ENCODE data around the gene APOL2. TPM values are rescaled to one million over a fixed set of nuclear protein-coding genes. Genes with fewer than 3 reads are reported as not detected.
"Not testable (repeated sequence)": the region's sequence is repeated elsewhere in the genome, so short reads cannot be mapped to it uniquely, and the experiment has no call there.

Gene APOL2
- total RNA-seq, 1 donor from 2014 or later, result 63.8 TPM

- no peak overlapping the region for H3K27ac ChIP-seq
Observed at GRCh38 chr22:36208914-36209313, 30.4 kb downstream of the APOL2 start.

DNA sequence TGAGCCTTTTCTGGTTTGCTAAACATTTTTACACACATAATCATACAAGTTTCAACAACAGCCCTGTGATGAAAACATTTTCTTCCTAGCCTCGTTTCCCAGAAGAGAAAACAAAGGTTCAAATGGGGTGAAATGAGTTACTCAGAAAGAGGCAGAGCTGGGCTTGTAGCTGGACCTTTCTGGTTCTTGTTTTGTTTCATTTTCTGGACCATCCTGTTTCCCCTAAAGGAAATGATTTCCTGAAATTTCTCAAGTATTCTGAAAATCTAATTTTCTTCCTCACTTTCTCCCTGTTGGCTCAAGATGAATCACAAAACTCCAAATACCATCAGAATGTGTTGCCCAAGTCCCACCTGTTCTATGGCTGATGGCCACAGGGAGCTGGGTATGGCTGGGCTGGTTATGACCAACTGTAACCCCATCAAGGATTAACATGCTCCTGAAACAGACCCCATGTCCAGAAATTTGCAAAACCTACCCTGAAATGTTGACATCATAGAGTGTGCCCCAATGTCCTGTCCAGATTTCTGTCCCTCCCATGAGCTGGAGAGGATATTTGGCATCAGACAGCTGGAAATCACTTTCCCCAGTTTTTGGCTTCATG is 31.1 kb downstream of the APOL2 start:
- DNase-seq (ENCODE audit: extremely low spot score in 2 of 2), result no peak
- Histone ChIP-seq H3K9me3 (no peaks in the 10 kb centered on the region), H3K27ac (no peak overlapping the region), H3K4me3 (no peak overlapping the region), H3K27me3 (no peaks in the 10 kb centered on the region), H3K36me3 (no peaks in the 10 kb centered on the region), H3K4me1 (no peaks in the 10 kb centered on the region)
- no peak for TF ChIP-seq POLR2A (IDR thresholded peaks at IDR 0.05)
- TF ChIP-seq CTCF (IDR thresholded peaks at IDR 0.05), result no peak
- no peak for TF ChIP-seq POLR2AphosphoS5 (IDR thresholded peaks at IDR 0.05; ENCODE audit: insufficient read depth in 1 of 2, low read depth in 1 of 2)
- intact Hi-C loops (cut with DNase I), result no loop called here

More at GRCh38 chr22:36208914-36209313, 30.4 kb downstream of the APOL2 start:
- no peak for TF ChIP-seq POLR2A (IDR thresholded peaks at IDR 0.05)
- no peak for TF ChIP-seq CTCF (IDR thresholded peaks at IDR 0.05)
- intact Hi-C loops (cut with DNase I), result no loop called here
- no peak for DNase-seq (ENCODE audit: extremely low spot score in 2 of 2)
- no peaks in the 10 kb centered on the region for H3K27me3 ChIP-seq
- H3K9me3 ChIP-seq, result no peaks in the 10 kb centered on the region
- H3K4me1 ChIP-seq, result no peaks in the 10 kb centered on the region
- H3K4me3 ChIP-seq, result no peak overlapping the region
- H3K36me3 ChIP-seq, result no peaks in the 10 kb centered on the region

GRCh38 chr22:36206255-36206654 is 33.1 kb downstream of the APOL2 start:
- Histone ChIP-seq H3K4me1 (peaks cover 8% of the 10 kb centered on the region), H3K27me3 (no peaks in the 10 kb centered on the region), H3K27ac (no peak overlapping the region), H3K36me3 (no peaks in the 10 kb centered on the region), H3K9me3 (no peaks in the 10 kb centered on the region), H3K4me3 (no peak overlapping the region)
- no peak for DNase-seq (ENCODE audit: extremely low spot score in 2 of 2)
- TF ChIP-seq CTCF (IDR thresholded peaks at IDR 0.05) (no peak), POLR2AphosphoS5 (IDR thresholded peaks at IDR 0.05; ENCODE audit: insufficient read depth in 1 of 2, low read depth in 1 of 2) (no peak), POLR2A (IDR thresholded peaks at IDR 0.05) (no peak)
- intact Hi-C loops (cut with DNase I), result no loop called here

- H3K4me3 ChIP-seq; H3K9me3 ChIP-seq; H3K27ac ChIP-seq; DNase-seq (ENCODE audit: extremely low spot score in 2 of 2); intact Hi-C loops (cut with DNase I); H3K27me3 ChIP-seq; H3K4me1 ChIP-seq; H3K36me3 ChIP-seq: not testable (repeated sequence)
Observed at GRCh38 chr22:36205573-36205972, 33.8 kb downstream of the APOL2 start.

DNA sequence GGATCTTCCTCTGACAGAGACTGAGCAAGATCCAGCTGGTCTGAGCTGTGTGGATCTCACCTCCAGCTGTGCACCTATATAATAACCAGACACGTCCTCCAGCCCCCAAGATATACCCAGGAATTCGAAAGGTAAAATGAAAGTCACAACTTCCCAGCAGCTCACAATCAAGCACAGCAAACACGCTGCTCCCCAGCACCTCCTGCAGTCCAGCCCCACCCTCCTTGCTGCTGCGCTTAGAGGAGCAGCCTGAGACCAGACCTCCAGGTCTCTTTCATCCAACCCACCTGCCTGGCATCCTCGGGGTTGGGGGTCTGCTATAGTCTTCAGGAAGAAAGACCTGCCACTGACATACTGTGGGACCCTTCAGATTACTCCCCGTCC is 34.7 kb downstream of the APOL2 start:
- intact Hi-C loops (cut with DNase I), result no loop called here

More for the DNA sequence above, 34.7 kb downstream of the APOL2 start:
- DNase-seq (ENCODE audit: extremely low spot score in 2 of 2), result no peak
- no peak for TF ChIP-seq CTCF (IDR thresholded peaks at IDR 0.05)
- no peak for TF ChIP-seq POLR2A (IDR thresholded peaks at IDR 0.05)
- no peak for TF ChIP-seq POLR2AphosphoS5 (IDR thresholded peaks at IDR 0.05; ENCODE audit: insufficient read depth in 1 of 2, low read depth in 1 of 2)
- no peak overlapping the region for H3K4me3 ChIP-seq
- no peaks in the 10 kb centered on the region for H3K36me3 ChIP-seq
- H3K27ac ChIP-seq, result no peak overlapping the region
- H3K27me3 ChIP-seq, result no peaks in the 10 kb centered on the region
- peaks cover 8% of the 10 kb centered on the region for H3K4me1 ChIP-seq
- H3K9me3 ChIP-seq, result no peaks in the 10 kb centered on the region
